ENCODE results near the gene EGLN1.

- TF ChIP-seq CTCF (IDR thresholded peaks at IDR 0.05) (no peak), EP300 (IDR thresholded peaks at IDR 0.05) (no peak)
Observed at GRCh38 chr1:231384696-231385415, 37.2 kb downstream of the EGLN1 start.

Measured in tibial nerve (tissue), 4 donors.